H9 (cell line): ENCODE results near the gene PRKACA. TPM values are rescaled to one million over a fixed set of nuclear protein-coding genes. Genes with fewer than 3 reads are reported as not detected.

Source experiments
- DNase-seq: peaks from one replicate; pipeline ENCODE4 v3.0.0-alpha.2; 2017
- H2AFZ ChIP-seq: one replicate; pipeline ENCODE4 v1.6.1; 2013; ENCODE audit warnings: mild to moderate bottlenecking, low read length, control low read depth, moderate library complexity
- H2AK5ac ChIP-seq: 2 replicates; pipeline ENCODE4 v1.6.1; 2013; ENCODE audit warnings: low read length, control low read depth, mixed read lengths; ENCODE audit not compliant: insufficient read length
- H2BK120ac ChIP-seq: one replicate; pipeline ENCODE4 v1.6.1; 2013; ENCODE audit warnings: low read depth, mild to moderate bottlenecking, low read length, control low read depth, inconsistent platforms; ENCODE audit not compliant: poor library complexity, severe bottlenecking
- H2BK12ac ChIP-seq: 2 replicates; pipeline ENCODE4 v1.6.1; 2013; ENCODE audit warnings: low read length, control low read depth, mixed read lengths, low read depth; ENCODE audit not compliant: insufficient read length
- H2BK15ac ChIP-seq: 2 replicates; pipeline ENCODE4 v1.6.1; 2013; ENCODE audit warnings: low read depth, low read length, control low read depth
- H2BK20ac ChIP-seq: one replicate; pipeline ENCODE4 v1.6.1; 2013; ENCODE audit warnings: low read depth, mild to moderate bottlenecking, low read length, control low read depth, inconsistent platforms; ENCODE audit not compliant: poor library complexity, severe bottlenecking
- H2BK5ac ChIP-seq: 2 replicates; pipeline ENCODE4 v1.6.1; 2013; ENCODE audit warnings: low read length, control low read depth, mixed read lengths; ENCODE audit not compliant: insufficient read length
- H3K14ac ChIP-seq: 2 replicates; pipeline ENCODE4 v1.6.1; 2013; ENCODE audit warnings: low read length, control low read depth; ENCODE audit not compliant: insufficient read depth
- H3K18ac ChIP-seq: 2 replicates; pipeline ENCODE4 v1.6.1; 2013; ENCODE audit warnings: low read depth, mild to moderate bottlenecking, mixed read lengths, low read length, control low read depth; ENCODE audit not compliant: insufficient read length
- H3K23ac ChIP-seq: 2 replicates; pipeline ENCODE4 v1.6.1; 2013; ENCODE audit warnings: low read length, control low read depth, mixed read lengths, low read depth; ENCODE audit not compliant: insufficient read length
- H3K23me2 ChIP-seq: 2 replicates; pipeline ENCODE4 v1.6.1; 2013; ENCODE audit warnings: low read depth, mild to moderate bottlenecking, mixed read lengths, low read length, control low read depth; ENCODE audit not compliant: insufficient read length, poor library complexity, severe bottlenecking
- H3K27ac ChIP-seq: 2 replicates; pipeline ENCODE4 v1.5.1; 2013; ENCODE audit warnings: low read length, control low read depth, mixed read lengths, low read depth; ENCODE audit not compliant: insufficient read length
- H3K27me3 ChIP-seq: 2 replicates; pipeline ENCODE4 v1.6.1; 2013; ENCODE audit warnings: low read length, control low read depth, inconsistent platforms; ENCODE audit not compliant: insufficient read depth
- H3K4ac ChIP-seq: 2 replicates; pipeline ENCODE4 v1.6.1; 2013; ENCODE audit warnings: low read depth, mild to moderate bottlenecking, control low read depth, inconsistent platforms, low read length, moderate library complexity
- H3K4me1 ChIP-seq: 2 replicates; pipeline ENCODE4 v1.6.1; 2013; ENCODE audit warnings: low read length, control low read depth, inconsistent platforms; ENCODE audit not compliant: insufficient read depth
- H3K4me2 ChIP-seq: 2 replicates; pipeline ENCODE4 v1.6.1; 2013; ENCODE audit warnings: low read length, control low read depth, mixed read lengths; ENCODE audit not compliant: insufficient read length, insufficient read depth
- H3K56ac ChIP-seq: 2 replicates; pipeline ENCODE4 v1.6.1; 2013; ENCODE audit warnings: low read depth, mild to moderate bottlenecking, mixed read lengths, low read length, control low read depth; ENCODE audit not compliant: insufficient read length
- H3K79me1 ChIP-seq: 2 replicates; pipeline ENCODE4 v1.6.1; 2013; ENCODE audit warnings: low read depth, mild to moderate bottlenecking, moderate library complexity, low read length, control low read depth, inconsistent platforms; ENCODE audit not compliant: insufficient read depth, poor library complexity, severe bottlenecking
- H3K79me2 ChIP-seq: 2 replicates; pipeline ENCODE4 v1.6.1; 2013; ENCODE audit warnings: low read length, control low read depth, inconsistent platforms; ENCODE audit not compliant: insufficient read depth
- H3K9ac ChIP-seq: 2 replicates; pipeline ENCODE4 v1.6.1; 2013; ENCODE audit warnings: low read length, control low read depth, mixed read lengths; ENCODE audit not compliant: insufficient read length; ENCODE audit errors: extremely low read depth
- H3K9me3 ChIP-seq: one replicate; pipeline ENCODE4 v1.6.1; 2013; ENCODE audit warnings: low read depth, low read length, inconsistent platforms; ENCODE audit not compliant: control insufficient read depth
- H3T11ph ChIP-seq: one replicate; pipeline ENCODE4 v1.6.1; 2013; ENCODE audit warnings: mild to moderate bottlenecking, low read length, control low read depth, inconsistent platforms
- H4K20me1 ChIP-seq: one replicate; pipeline ENCODE4 v1.6.1; 2013; ENCODE audit not compliant: control insufficient read depth, insufficient read length, insufficient read depth
- H4K5ac ChIP-seq: 2 replicates; pipeline ENCODE4 v1.6.1; 2013; ENCODE audit warnings: low read depth, mild to moderate bottlenecking, mixed read lengths, low read length, control low read depth; ENCODE audit not compliant: insufficient read length
- H4K8ac ChIP-seq: replicated peaks from 2 replicates; pipeline ENCODE4 v1.6.1; 2013; ENCODE audit warnings: low read length, control low read depth, mixed read lengths, low read depth; ENCODE audit not compliant: insufficient read length
- H4K91ac ChIP-seq: 2 replicates; pipeline ENCODE4 v1.6.1; 2013; ENCODE audit warnings: low read depth, mild to moderate bottlenecking, moderate library complexity, mixed read lengths, low read length, control low read depth; ENCODE audit not compliant: insufficient read length
- H3K27ac Mint-ChIP-seq, 3 experiments: 2 replicates in 2 of 3; 3 replicates in 1 of 3; pipeline ENCODE4 v1.8.0; 2020 to 2021; ENCODE audit warnings: mixed read lengths in 3 of 3, mild to moderate bottlenecking in 1 of 3, moderate library complexity in 1 of 3
- H3K27me3 Mint-ChIP-seq: 2 replicates; pipeline ENCODE4 v1.8.0; 2021; ENCODE audit warnings: low read depth, mild to moderate bottlenecking, moderate library complexity, mixed read lengths
- H3K36me3 Mint-ChIP-seq, 3 experiments: 2 replicates in 2 of 3; 3 replicates in 1 of 3; pipeline ENCODE4 v1.8.0; 2020 to 2021; ENCODE audit warnings: low read depth in 3 of 3, mixed read lengths in 3 of 3; ENCODE audit not compliant: insufficient read depth in 1 of 3
- H3K4me1 Mint-ChIP-seq, 2 experiments: 2 replicates each; pipeline ENCODE4 v1.8.0; 2020; ENCODE audit warnings: mixed read lengths in 2 of 2
- H3K4me3 Mint-ChIP-seq, 2 experiments: 2 replicates in 1 of 2; 3 replicates in 1 of 2; pipeline ENCODE4 v1.8.0; 2020 to 2021; ENCODE audit warnings: mild to moderate bottlenecking in 2 of 2, mixed read lengths in 2 of 2, moderate library complexity in 1 of 2
- H3K9me3 Mint-ChIP-seq, 2 experiments: 2 replicates in 1 of 2; 3 replicates in 1 of 2; pipeline ENCODE4 v1.8.0; 2020; ENCODE audit warnings: mild to moderate bottlenecking in 2 of 2, mixed read lengths in 2 of 2, moderate library complexity in 1 of 2
- CTCF ChIP-seq: fragments of 200-600 bp; sonication (generic); conservative IDR thresholded peaks from 3 replicates; pipeline ENCODE4 v1.8.0; 2021; ENCODE audit warnings: antibody characterized with exemption, mild to moderate bottlenecking
- WGBS: extraction: QIAGEN DNeasy Blood & Tissue Kit; methylation state at CpG from one replicate; pipeline ENCODE4 v1.1.7; 2013; ENCODE audit warnings: missing lambda C conversion rate, low lambda C conversion rate, mixed read lengths; ENCODE audit not compliant: insufficient read length; ENCODE audit errors: extremely low coverage; 5-methylcytosine and 5-hydroxymethylcytosine counted together
- total RNA-seq: library from RNA; stranded (reverse); gene quantifications from 2 replicates; pipeline ENCODE4 v1.2.1, GENCODE V29; 2021

PRKACA gene
- total RNA-seq, 1 experiment from 2014 or later: 51.8 TPM

GRCh38 chr19:14150770-14151661, 33.5 kb upstream of the PRKACA start:
- no peak overlapping the region for H3K4me2 ChIP-seq
- H3K56ac ChIP-seq: no peak overlapping the region
- no peak overlapping the region for H3K9ac ChIP-seq
- H4K8ac ChIP-seq: no peak overlapping the region
- no peak overlapping the region for H2BK5ac ChIP-seq
- no peaks in the 10 kb centered on the region for H3K23me2 ChIP-seq
- Mint-ChIP-seq H3K36me3 (peaks cover 24 to 38% (median 36%) of the 10 kb centered on the region in 3 experiments; a peak in 6 of 7 replicates), H3K4me3 (no peak overlapping the region), H3K27ac (peak overlapping the region in 1 of 3 experiments; percentile 48; a peak in 1 of 7 replicates), H3K4me1 (peaks cover 13 to 31% of the 10 kb centered on the region in 2 experiments), H3K9me3 (no peaks in the 10 kb centered on the region), H3K27me3 (no peaks in the 10 kb centered on the region; the same call in 1 of the 2 replicates)
- WGBS: no CpG with 5 or more reads among the region's 47 CpGs
- no peak overlapping the region for H2BK20ac ChIP-seq
- no peak overlapping the region for H2AK5ac ChIP-seq
- no peak overlapping the region for H2BK120ac ChIP-seq
- no peak overlapping the region for H3T11ph ChIP-seq
- no peaks in the 10 kb centered on the region for H3K9me3 ChIP-seq
- no peak overlapping the region for H2AFZ ChIP-seq
- no peak overlapping the region for H3K4ac ChIP-seq
- H4K91ac ChIP-seq: no peak overlapping the region
- no peaks in the 10 kb centered on the region for H4K20me1 ChIP-seq
- H2BK15ac ChIP-seq: no peak overlapping the region
- no peak overlapping the region for H3K23ac ChIP-seq
- no peaks in the 10 kb centered on the region for H3K27me3 ChIP-seq
- H3K18ac ChIP-seq: no peak overlapping the region
- H3K27ac ChIP-seq: no peak overlapping the region
- H3K4me1 ChIP-seq: no peaks in the 10 kb centered on the region
- no peak for TF ChIP-seq CTCF
- no peak overlapping the region for H2BK12ac ChIP-seq
- H4K5ac ChIP-seq: no peak overlapping the region
- H3K14ac ChIP-seq: no peak overlapping the region
- no peaks in the 10 kb centered on the region for H3K79me2 ChIP-seq
- no peak for DNase-seq
- no peaks in the 10 kb centered on the region for H3K79me1 ChIP-seq
